CD4-positive, CD25-positive, alpha-beta regulatory T cell (primary cell): Measurements from ENCODE around the gene AKAP4. TPM values are rescaled to one million over a fixed set of nuclear protein-coding genes. Genes with fewer than 3 reads are reported as not detected.

ENCODE experiments used
- ATAC-seq, 2 donors: fragments of 150-1000 bp; cut with Tn5 transposase; one replicate each; pipeline ENCODE4 v1.10.0; 2021; ENCODE audit warnings: low read depth in 2 of 2, moderate number of reproducible peaks in 2 of 2, moderate library complexity in 1 of 2
- DNase-seq, 3 donors: peaks; one replicate each; pipeline versions ENCODE4 v3.0.0 to v3.0.0-alpha.2; 2012 to 2022; ENCODE audit warnings: mixed read lengths in 1 of 3
- H3K27ac ChIP-seq: one replicate; pipeline ENCODE4 v1.7.0; 2013; ENCODE audit warnings: mild to moderate bottlenecking, low read length; ENCODE audit not compliant: insufficient read depth, poor library complexity, severe bottlenecking
- H3K27me3 ChIP-seq: one replicate; pipeline ENCODE4 v1.7.0; 2013; ENCODE audit warnings: low read length; ENCODE audit not compliant: control insufficient read depth, insufficient read depth
- H3K36me3 ChIP-seq: one replicate; pipeline ENCODE4 v1.7.0; 2013; ENCODE audit warnings: mild to moderate bottlenecking, low read length, moderate library complexity; ENCODE audit not compliant: control insufficient read depth, insufficient read depth
- H3K4me1 ChIP-seq: 2 replicates; pipeline ENCODE4 v1.7.0; 2013; ENCODE audit warnings: mild to moderate bottlenecking, low read length; ENCODE audit not compliant: insufficient read depth, control insufficient read depth, poor library complexity, severe bottlenecking
- H3K4me3 ChIP-seq: one replicate; pipeline ENCODE4 v1.7.0; 2013; ENCODE audit warnings: low read depth, mild to moderate bottlenecking, low read length, moderate library complexity
- H3K9me3 ChIP-seq, 2 experiments: 1 replicate in 1 of 2; 2 replicates in 1 of 2; pipeline ENCODE4 v1.7.0; 2013; ENCODE audit warnings: low read length in 2 of 2, mild to moderate bottlenecking in 1 of 2, moderate library complexity in 1 of 2; ENCODE audit not compliant: control insufficient read depth in 2 of 2
- H3K27ac Mint-ChIP-seq, 3 donors: one replicate each; pipeline ENCODE4 v1.8.0; 2020 to 2022; ENCODE audit warnings: mild to moderate bottlenecking in 3 of 3, mixed read lengths in 3 of 3, moderate library complexity in 2 of 3
- H3K27me3 Mint-ChIP-seq: one replicate; pipeline ENCODE4 v1.8.0; 2022; ENCODE audit warnings: mild to moderate bottlenecking, mixed read lengths
- H3K36me3 Mint-ChIP-seq: one replicate; pipeline ENCODE4 v1.8.0; 2020; ENCODE audit warnings: mixed read lengths
- H3K4me1 Mint-ChIP-seq, 4 donors: one replicate each; pipeline ENCODE4 v1.8.0; 2020 to 2022; ENCODE audit warnings: mixed read lengths in 4 of 4, mild to moderate bottlenecking in 1 of 4
- H3K4me3 Mint-ChIP-seq, 4 donors: one replicate each; pipeline ENCODE4 v1.8.0; 2020 to 2022; ENCODE audit warnings: mild to moderate bottlenecking in 4 of 4, mixed read lengths in 4 of 4, moderate library complexity in 3 of 4
- H3K9me3 Mint-ChIP-seq, 7 donors: one replicate each; pipeline ENCODE4 v1.8.0; 2020 to 2022; ENCODE audit warnings: mixed read lengths in 7 of 7, mild to moderate bottlenecking in 3 of 7, moderate library complexity in 2 of 7
- polyA plus RNA-seq, 4 donors: library from polyadenylated mRNA; unstranded; fragments of 300-500 nt; fragmentation: Illumina TruSeq; gene quantifications; one replicate each; pipeline ENCODE4 v1.2.3, GENCODE V29; 2021
- total RNA-seq: library from RNA; stranded (reverse); gene quantifications from one replicate; pipeline ENCODE4 v1.2.3, GENCODE V29; 2022

The AKAP4 gene
- not detected for total RNA-seq
- not detected for polyA plus RNA-seq

- H3K27ac Mint-ChIP-seq = no peak within 1 kb of the TSS
- H3K4me3 Mint-ChIP-seq = no peak within 1 kb of the TSS
- ATAC-seq (no peak), DNase-seq (no peak)
- no peaks in the 10 kb centered on the region for H3K36me3 ChIP-seq
- no peaks in the 10 kb centered on the region for H3K9me3 ChIP-seq
- H3K27ac ChIP-seq = no peak within 1 kb of the TSS
- peaks cover 4 to 13% (median 8%) of the 10 kb centered on the region in 4 donors for H3K4me1 Mint-ChIP-seq
- peaks cover 3% of the 10 kb centered on the region for H3K27me3 ChIP-seq
- no peaks in the 10 kb centered on the region for H3K4me1 ChIP-seq
- H3K9me3 Mint-ChIP-seq = no peaks in the 10 kb centered on the region
- H3K36me3 Mint-ChIP-seq = no peaks in the 10 kb centered on the region
- no peak within 1 kb of the TSS for H3K4me3 ChIP-seq
- peaks cover 5% of the 10 kb centered on the region for H3K27me3 Mint-ChIP-seq
These were observed at the start of gene AKAP4 for GRCh38 chrX:50200907-50201306. TSS of gene AKAP4 (minus strand) at chrX:50201007. CDS start at chrX:50200889, 118 bp downstream.

GRCh38 chrX:50211510-50211909 lies 10.7 kb upstream of the AKAP4 start:
- Mint-ChIP-seq H3K27me3 (no peaks in the 10 kb centered on the region), H3K4me1 (peaks cover 0 to 2% (median 0%) of the 10 kb centered on the region in 4 donors), H3K27ac (no peak overlapping the region), H3K36me3 (no peaks in the 10 kb centered on the region), H3K9me3 (no peaks in the 10 kb centered on the region), H3K4me3 (no peak overlapping the region)
- H3K4me1 ChIP-seq = no peaks in the 10 kb centered on the region
- no peak overlapping the region for H3K27ac ChIP-seq
- no peaks in the 10 kb centered on the region for H3K36me3 ChIP-seq
- H3K27me3 ChIP-seq = no peaks in the 10 kb centered on the region
- ATAC-seq (no peak), DNase-seq (peak in 1 of 3 donors; percentile 18)
- H3K4me3 ChIP-seq = no peak overlapping the region
- H3K9me3 ChIP-seq = no peaks in the 10 kb centered on the region

- H3K9me3 Mint-ChIP-seq = no peaks in the 10 kb centered on the region
- Histone ChIP-seq H3K27me3 (no peaks in the 10 kb centered on the region), H3K27ac (no peak overlapping the region), H3K4me3 (no peak overlapping the region), H3K9me3 (no peaks in the 10 kb centered on the region), H3K4me1 (no peaks in the 10 kb centered on the region), H3K36me3 (no peaks in the 10 kb centered on the region)
- no peaks in the 10 kb centered on the region for H3K36me3 Mint-ChIP-seq
- H3K4me3 Mint-ChIP-seq = no peak overlapping the region
- ATAC-seq (no peak), DNase-seq (no peak)
- no peaks in the 10 kb centered on the region for H3K27me3 Mint-ChIP-seq
- H3K4me1 Mint-ChIP-seq = peaks cover 4 to 13% (median 9%) of the 10 kb centered on the region in 4 donors
- no peak overlapping the region for H3K27ac Mint-ChIP-seq
These were observed 5.9 kb upstream of the AKAP4 start for GRCh38 chrX:50206753-50207152.

- Mint-ChIP-seq H3K36me3 (no peaks in the 10 kb centered on the region), H3K4me1 (peaks cover 4 to 13% (median 8%) of the 10 kb centered on the region in 4 donors), H3K4me3 (peak within 1 kb of the TSS; percentile 72 to 83 (median 80)), H3K27me3 (no peaks in the 10 kb centered on the region), H3K9me3 (no peaks in the 10 kb centered on the region), H3K27ac (peak within 1 kb of the TSS; percentile 66 to 79 (median 72))
- no peaks in the 10 kb centered on the region for H3K27me3 ChIP-seq
- H3K9me3 ChIP-seq = no peaks in the 10 kb centered on the region
- H3K27ac ChIP-seq = peak within 1 kb of the TSS; percentile 51
- no peaks in the 10 kb centered on the region for H3K4me1 ChIP-seq
- DNase-seq (peak; percentile 46 to 88 (median 78)), ATAC-seq (peak; percentile 91 to 92)
- H3K36me3 ChIP-seq = no peaks in the 10 kb centered on the region
- peak within 1 kb of the TSS; percentile 64 for H3K4me3 ChIP-seq
These were observed 3.6 kb upstream of the AKAP4 start, which contains the start of gene CCNB3 for GRCh38 chrX:50204364-50204899. TSS of gene CCNB3 (plus strand) at chrX:50204765. CDS start at chrX:50285164, 80,399 bp downstream.

- no peak for DNase-seq
- H3K36me3 Mint-ChIP-seq = no peaks in the 10 kb centered on the region
- H3K9me3 Mint-ChIP-seq = no peaks in the 10 kb centered on the region
- Histone ChIP-seq H3K27ac (no peak overlapping the region), H3K4me1 (no peaks in the 10 kb centered on the region), H3K36me3 (no peaks in the 10 kb centered on the region), H3K9me3 (no peaks in the 10 kb centered on the region), H3K4me3 (no peak overlapping the region), H3K27me3 (no peaks in the 10 kb centered on the region)
- peaks cover 4 to 13% (median 8%) of the 10 kb centered on the region in 4 donors for H3K4me1 Mint-ChIP-seq
- peaks cover 5% of the 10 kb centered on the region for H3K27me3 Mint-ChIP-seq
- no peak for ATAC-seq
- H3K4me3 Mint-ChIP-seq = no peak overlapping the region
- peak overlapping the region in 1 of 3 donors; percentile 42 for H3K27ac Mint-ChIP-seq
These were observed 1.7 kb upstream of the AKAP4 start for GRCh38 chrX:50202539-50202938.

- Histone ChIP-seq H3K4me1 (no peaks in the 10 kb centered on the region), H3K9me3 (no peaks in the 10 kb centered on the region), H3K27me3 (peaks cover 3% of the 10 kb centered on the region), H3K36me3 (no peaks in the 10 kb centered on the region), H3K27ac (no peak overlapping the region), H3K4me3 (no peak overlapping the region)
- H3K36me3 Mint-ChIP-seq = no peaks in the 10 kb centered on the region
- no peak overlapping the region for H3K4me3 Mint-ChIP-seq
- H3K9me3 Mint-ChIP-seq = no peaks in the 10 kb centered on the region
- peaks cover 5% of the 10 kb centered on the region for H3K27me3 Mint-ChIP-seq
- DNase-seq = peak in 1 of 3 donors; percentile 16
- no peak for ATAC-seq
- no peak overlapping the region for H3K27ac Mint-ChIP-seq
- H3K4me1 Mint-ChIP-seq = peaks cover 0 to under 1% (median 0%) of the 10 kb centered on the region in 4 donors
These were observed 2.5 kb downstream of the AKAP4 start for GRCh38 chrX:50198348-50198747.

GRCh38 chrX:50188859-50189600 lies 11.8 kb downstream of the AKAP4 start:
- no peak overlapping the region for H3K4me3 Mint-ChIP-seq
- H3K4me1 ChIP-seq = no peaks in the 10 kb centered on the region
- no peaks in the 10 kb centered on the region for H3K36me3 Mint-ChIP-seq
- no peak overlapping the region for H3K27ac ChIP-seq
- no peaks in the 10 kb centered on the region for H3K4me1 Mint-ChIP-seq
- no peaks in the 10 kb centered on the region for H3K9me3 ChIP-seq
- H3K27ac Mint-ChIP-seq = no peak overlapping the region
- no peaks in the 10 kb centered on the region for H3K9me3 Mint-ChIP-seq
- H3K36me3 ChIP-seq = no peaks in the 10 kb centered on the region
- no peak for DNase-seq
- no peaks in the 10 kb centered on the region for H3K27me3 ChIP-seq
- H3K4me3 ChIP-seq = no peak overlapping the region
- H3K27me3 Mint-ChIP-seq = peaks cover 9% of the 10 kb centered on the region
- ATAC-seq = no peak
